ENCODE results near the gene VEZF1. TPM values are rescaled to one million over a fixed set of nuclear protein-coding genes. Genes with fewer than 3 reads are reported as not detected.

VEZF1 gene
- total and polyA plus RNA-seq, 12 donors = 17.5 to 81.2 (median 60.7) TPM

DNA sequence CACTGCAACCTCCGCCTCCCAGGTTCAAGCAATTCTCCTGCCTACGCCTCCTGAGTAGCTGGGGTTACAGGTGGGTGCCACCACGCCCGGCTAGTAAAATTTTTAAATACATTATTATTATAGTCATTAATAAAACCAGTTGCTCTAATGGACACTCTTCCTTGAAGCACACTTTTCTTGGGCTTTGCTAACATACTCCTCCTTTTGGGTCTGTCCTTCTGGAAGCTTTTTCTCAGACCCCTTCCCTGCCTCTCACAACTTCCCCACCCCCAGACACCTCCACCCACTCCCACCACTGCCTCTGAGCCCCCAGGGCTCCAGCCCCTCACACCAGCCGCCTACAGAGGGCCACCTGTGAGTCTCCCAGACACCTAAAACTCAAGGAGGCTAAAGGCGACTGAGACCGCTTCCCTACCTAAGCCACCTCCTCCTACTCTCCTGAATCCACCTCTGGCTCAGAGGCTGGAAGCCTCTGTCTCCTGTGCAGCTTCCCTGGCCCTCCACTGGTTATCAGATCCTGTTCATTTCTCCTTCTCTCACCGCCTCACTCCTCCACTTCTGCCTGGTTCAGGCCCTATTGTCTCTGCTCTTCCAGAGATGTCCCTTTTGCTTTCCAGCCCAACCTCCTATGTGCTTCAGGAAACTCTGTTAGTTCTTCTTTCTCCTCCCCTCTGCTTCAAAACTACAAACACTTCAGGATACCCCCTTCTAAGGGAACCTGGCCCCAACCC lies 30.8 kb downstream of the VEZF1 start:
- Histone ChIP-seq H3K27ac (no peak overlapping the region), H3K4me1 (peaks cover 14 to 36% (median 33%) of the 10 kb centered on the region in 9 donors), H3K27me3 (peaks cover 0 to 4% (median 0%) of the 10 kb centered on the region in 7 donors), H3K36me3 (no peaks in the 10 kb centered on the region), H3K9me3 (no peaks in the 10 kb centered on the region), H3K4me3 (no peak overlapping the region)
- 95 to 98% methylated on average over 8 of the region's 8 CpGs for WGBS, 2 donors
- TF ChIP-seq, protein P1, sequence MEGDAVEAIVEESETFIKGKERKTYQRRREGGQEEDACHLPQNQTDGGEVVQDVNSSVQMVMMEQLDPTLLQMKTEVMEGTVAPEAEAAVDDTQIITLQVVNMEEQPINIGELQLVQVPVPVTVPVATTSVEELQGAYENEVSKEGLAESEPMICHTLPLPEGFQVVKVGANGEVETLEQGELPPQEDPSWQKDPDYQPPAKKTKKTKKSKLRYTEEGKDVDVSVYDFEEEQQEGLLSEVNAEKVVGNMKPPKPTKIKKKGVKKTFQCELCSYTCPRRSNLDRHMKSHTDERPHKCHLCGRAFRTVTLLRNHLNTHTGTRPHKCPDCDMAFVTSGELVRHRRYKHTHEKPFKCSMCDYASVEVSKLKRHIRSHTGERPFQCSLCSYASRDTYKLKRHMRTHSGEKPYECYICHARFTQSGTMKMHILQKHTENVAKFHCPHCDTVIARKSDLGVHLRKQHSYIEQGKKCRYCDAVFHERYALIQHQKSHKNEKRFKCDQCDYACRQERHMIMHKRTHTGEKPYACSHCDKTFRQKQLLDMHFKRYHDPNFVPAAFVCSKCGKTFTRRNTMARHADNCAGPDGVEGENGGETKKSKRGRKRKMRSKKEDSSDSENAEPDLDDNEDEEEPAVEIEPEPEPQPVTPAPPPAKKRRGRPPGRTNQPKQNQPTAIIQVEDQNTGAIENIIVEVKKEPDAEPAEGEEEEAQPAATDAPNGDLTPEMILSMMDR (IDR thresholded peaks at IDR 0.05) = no peak
- DNase-seq (no peak), ATAC-seq (no peak)
- intact Hi-C loops (cut with DNase I) = loop anchor here in 3 of 10 donors (5.0 to 10.0 kb wide), 2 partner anchors 62 to 65 kb away; no protein-coding TSS in a partner anchor

DNA sequence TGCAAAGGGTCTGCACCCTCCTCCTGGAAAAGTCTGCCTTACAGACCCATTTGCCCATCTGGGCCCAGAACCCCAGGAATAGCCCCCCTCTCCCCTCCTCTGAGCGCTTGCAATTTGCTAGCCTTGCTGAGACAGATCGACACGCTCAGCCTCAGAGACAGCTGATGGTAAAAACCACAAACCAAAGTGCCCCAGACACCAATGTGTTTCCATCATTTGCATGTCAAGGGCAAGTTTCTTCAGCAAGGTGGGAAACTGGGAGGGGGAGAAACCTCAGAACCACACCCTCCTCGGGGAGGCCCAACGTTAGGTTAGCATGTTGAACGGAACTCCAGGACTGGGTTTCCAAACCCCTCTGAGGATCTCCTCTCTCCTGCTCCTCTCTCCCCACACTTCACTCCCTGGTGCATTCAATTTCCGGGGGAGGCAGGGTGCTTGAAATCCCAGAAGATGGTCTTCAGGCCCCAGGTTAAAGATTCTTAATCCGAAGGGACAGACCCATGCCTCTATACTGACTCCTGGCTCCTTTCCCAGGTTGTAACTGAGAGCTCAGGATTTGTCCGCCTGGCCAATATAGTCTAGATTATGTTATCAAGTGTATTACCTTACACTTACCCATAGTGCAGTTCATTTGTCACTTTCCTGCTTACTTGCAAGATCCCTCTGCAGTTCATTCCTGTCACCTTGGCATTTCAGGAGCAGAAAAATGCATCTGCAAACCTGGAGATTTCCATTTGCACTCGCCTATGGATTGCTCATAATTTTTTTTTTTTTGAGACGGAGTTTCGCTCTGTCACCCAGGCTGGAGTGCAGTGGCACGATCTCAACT lies 31.5 kb downstream of the VEZF1 start:
- WGBS, 2 donors = 60 to 64% methylated on average over 13 of the region's 13 CpGs
- no peak for ATAC-seq

DNA sequence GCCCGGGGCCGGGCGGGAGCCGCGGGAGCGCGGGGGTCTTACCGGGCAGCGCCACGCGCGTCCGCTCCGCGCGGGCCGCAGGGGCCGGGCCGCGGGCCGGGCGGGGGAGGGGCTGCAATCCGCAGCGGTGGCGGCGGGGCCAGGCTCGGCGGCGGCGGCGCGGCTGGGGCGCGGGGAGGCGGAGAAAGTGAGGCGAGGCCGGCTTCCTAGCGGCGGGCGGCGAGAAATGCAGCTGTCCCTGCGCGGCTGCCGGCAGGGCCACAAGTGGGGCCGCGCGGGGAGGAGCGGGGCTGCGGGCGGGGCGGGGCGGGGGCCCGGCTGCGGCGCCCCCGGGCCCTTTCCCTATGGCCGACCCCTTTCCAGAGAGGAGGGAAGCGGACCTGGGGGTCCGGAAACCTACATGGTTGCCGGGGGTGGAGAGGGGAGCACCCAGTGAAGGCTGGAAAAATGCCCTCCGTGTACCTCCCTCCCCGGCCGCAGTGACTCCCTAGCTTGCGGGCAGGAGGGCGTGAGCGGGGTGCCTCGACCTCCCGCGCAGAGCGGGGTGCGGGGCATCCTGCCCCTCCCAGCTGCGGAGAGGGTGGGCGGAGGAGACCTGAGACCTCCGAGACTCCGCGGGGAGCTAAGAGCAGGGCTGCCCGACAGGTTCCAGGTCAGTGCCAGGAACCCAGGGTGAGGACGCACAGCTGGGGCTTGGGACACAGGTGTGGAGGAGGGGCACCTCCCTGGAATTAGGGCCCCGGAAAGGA lies 32.7 kb downstream of the VEZF1 start, which contains the start of gene CUEDC1:
TSS of gene CUEDC1 (minus strand) at position 230 of the 749 bp plus-strand sequence. CDS start 69,848 bp downstream, outside the sequence.
- intact Hi-C loops (cut with DNase I) = loop anchor here in 6 of 10 donors (2.0 to 10.0 kb wide), 6 partner anchors 31 to 63 kb away; partner anchors contain the start of gene VEZF1 (in 1 of the 6)
- ATAC-seq (peak; percentile 53 to 80 (median 62)), DNase-seq (peak; percentile 81 to 90)

More for the DNA sequence above, 31.5 kb downstream of the VEZF1 start:
- peaks cover 14 to 44% (median 41%) of the 10 kb centered on the region in 9 donors for H3K4me1 ChIP-seq
- peak overlapping the region in 2 of 10 donors; percentile 80 for H3K4me3 ChIP-seq
- TF ChIP-seq, protein P1 (IDR thresholded peaks at IDR 0.05) = no peak
- intact Hi-C loops (cut with DNase I) = loop anchor here in 3 of 10 donors (5.0 to 10.0 kb wide), 2 partner anchors 62 to 64 kb away; no protein-coding TSS in a partner anchor
- peak overlapping the region in 4 of 10 donors; percentile 23 to 100 (median 94) for H3K27ac ChIP-seq
- H3K9me3 ChIP-seq = no peaks in the 10 kb centered on the region
- H3K27me3 ChIP-seq = peaks cover 0 to 4% (median 0%) of the 10 kb centered on the region in 7 donors
- no peak for DNase-seq
- H3K36me3 ChIP-seq = no peaks in the 10 kb centered on the region

More for the DNA sequence above, 32.7 kb downstream of the VEZF1 start, which contains the start of gene CUEDC1:
- H3K4me3 ChIP-seq = peak within 1 kb of the TSS; percentile 74 to 98 (median 84)
- 0% methylated on average over 62 to 79 of the region's 79 CpGs for WGBS, 2 donors
- TF ChIP-seq, protein P1 (IDR thresholded peaks at IDR 0.05) = peak in 8 of 9 donors; percentile 4 to 61 (median 42)
- H3K27me3 ChIP-seq = peaks cover 0 to 4% (median 0%) of the 10 kb centered on the region in 7 donors
- peaks cover 14 to 56% (median 52%) of the 10 kb centered on the region in 9 donors for H3K4me1 ChIP-seq
- H3K27ac ChIP-seq = peak within 1 kb of the TSS; percentile 97 to 100 (median 99)
- H3K36me3 ChIP-seq = no peaks in the 10 kb centered on the region
- no peaks in the 10 kb centered on the region for H3K9me3 ChIP-seq
